NCI-H2029 treated with DMSO at 0.1 percent for 48 hours (cell line): ENCODE data around the gene DHCR24.
"Not testable (repeated sequence)": the region's sequence is repeated elsewhere in the genome, so short reads cannot be mapped to it uniquely, and the experiment has no call there.

Experiments used
- DNase-seq: peaks from one replicate; lab custom pipeline; 2025; lab: John Stamatoyannopoulos, UW

Gene DHCR24

GRCh38 chr1:54888080-54888733 lies 1.2 kb upstream of the DHCR24 start:
- peak; percentile 60 for DNase-seq

- peak; percentile 49 for DNase-seq
Measured at GRCh38 chr1:54887665-54888071, 673 bp upstream of the DHCR24 start.

GRCh38 chr1:54885807-54886723 lies 930 bp downstream of the DHCR24 start:
- peak; percentile 68 for DNase-seq

GRCh38 chr1:54885237-54885679 lies 1.7 kb downstream of the DHCR24 start:
- no peak for DNase-seq

- DNase-seq: no peak
Measured at GRCh38 chr1:54884768-54885167, 2.2 kb downstream of the DHCR24 start.

GRCh38 chr1:54884135-54884586 lies 2.8 kb downstream of the DHCR24 start:
- no peak for DNase-seq

- no peak for DNase-seq
Measured at GRCh38 chr1:54883349-54884102, 3.5 kb downstream of the DHCR24 start.

- no peak for DNase-seq
Measured at GRCh38 chr1:54882519-54882918, 4.5 kb downstream of the DHCR24 start.

- DNase-seq: not testable (repeated sequence)
Measured at GRCh38 chr1:54881604-54882003, 5.4 kb downstream of the DHCR24 start.

- DNase-seq: no peak
Measured at GRCh38 chr1:54879872-54880271, 7.1 kb downstream of the DHCR24 start.

- DNase-seq: no peak
Measured at GRCh38 chr1:54876814-54877213, 10.2 kb downstream of the DHCR24 start.

- no peak for DNase-seq
Measured at GRCh38 chr1:54875000-54875399, 12.0 kb downstream of the DHCR24 start.

- peak; percentile 60 for DNase-seq
Measured at GRCh38 chr1:54874079-54874830, 12.7 kb downstream of the DHCR24 start.

GRCh38 chr1:54872036-54872331 lies 15.0 kb downstream of the DHCR24 start:
- DNase-seq: no peak

GRCh38 chr1:54871275-54872035 lies 15.5 kb downstream of the DHCR24 start:
- no peak for DNase-seq

- DNase-seq: no peak
Measured at GRCh38 chr1:54870869-54871268, 16.1 kb downstream of the DHCR24 start.

- no peak for DNase-seq
Measured at GRCh38 chr1:54869173-54869851, 17.7 kb downstream of the DHCR24 start.

GRCh38 chr1:54867717-54868057 lies 19.3 kb downstream of the DHCR24 start:
- DNase-seq: no peak

- DNase-seq: no peak
Measured at GRCh38 chr1:54866801-54867716, 19.9 kb downstream of the DHCR24 start.
